Measurements from ENCODE around the gene CFD.

- TF ChIP-seq, protein P1, sequence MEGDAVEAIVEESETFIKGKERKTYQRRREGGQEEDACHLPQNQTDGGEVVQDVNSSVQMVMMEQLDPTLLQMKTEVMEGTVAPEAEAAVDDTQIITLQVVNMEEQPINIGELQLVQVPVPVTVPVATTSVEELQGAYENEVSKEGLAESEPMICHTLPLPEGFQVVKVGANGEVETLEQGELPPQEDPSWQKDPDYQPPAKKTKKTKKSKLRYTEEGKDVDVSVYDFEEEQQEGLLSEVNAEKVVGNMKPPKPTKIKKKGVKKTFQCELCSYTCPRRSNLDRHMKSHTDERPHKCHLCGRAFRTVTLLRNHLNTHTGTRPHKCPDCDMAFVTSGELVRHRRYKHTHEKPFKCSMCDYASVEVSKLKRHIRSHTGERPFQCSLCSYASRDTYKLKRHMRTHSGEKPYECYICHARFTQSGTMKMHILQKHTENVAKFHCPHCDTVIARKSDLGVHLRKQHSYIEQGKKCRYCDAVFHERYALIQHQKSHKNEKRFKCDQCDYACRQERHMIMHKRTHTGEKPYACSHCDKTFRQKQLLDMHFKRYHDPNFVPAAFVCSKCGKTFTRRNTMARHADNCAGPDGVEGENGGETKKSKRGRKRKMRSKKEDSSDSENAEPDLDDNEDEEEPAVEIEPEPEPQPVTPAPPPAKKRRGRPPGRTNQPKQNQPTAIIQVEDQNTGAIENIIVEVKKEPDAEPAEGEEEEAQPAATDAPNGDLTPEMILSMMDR (conservative IDR thresholded peaks at IDR 0.05) = no peak
- TF ChIP-seq EZH2 (IDR thresholded peaks at IDR 0.05; ENCODE audit: low read depth) = no peak
Observed at GRCh38 chr19:816500-816857, 43.0 kb upstream of the CFD start.
